Hepatocyte (in vitro differentiated cells): Measurements from ENCODE around the gene PTGER3. TPM values are rescaled to one million over a fixed set of nuclear protein-coding genes. Genes with fewer than 3 reads are reported as not detected.

ENCODE experiments used
- DNase-seq: peaks from one replicate; pipeline ENCODE4 v3.0.0-alpha.2; 2016; ENCODE audit warnings: low spot score
- H2AFZ ChIP-seq: fragments of 200-600 bp; sonication (generic); 2 replicates; pipeline ENCODE4 v1.6.0; 2016; ENCODE audit warnings: antibody characterized with exemption, mild to moderate bottlenecking
- H3K27ac ChIP-seq: fragments of 200-600 bp; sonication (generic); 2 replicates; pipeline ENCODE4 v1.5.1; 2016; ENCODE audit warnings: mild to moderate bottlenecking
- H3K27me3 ChIP-seq: fragments of 200-600 bp; sonication (generic); 2 replicates; pipeline ENCODE4 v1.6.1; 2016
- H3K36me3 ChIP-seq: fragments of 200-600 bp; sonication (generic); replicated peaks from 2 replicates; pipeline ENCODE4 v1.5.1; 2016; ENCODE audit warnings: low read depth; ENCODE audit not compliant: insufficient read depth
- H3K4me1 ChIP-seq: fragments of 200-600 bp; sonication (generic); 2 replicates; pipeline ENCODE4 v1.5.1; 2016; ENCODE audit warnings: mild to moderate bottlenecking, moderate library complexity; ENCODE audit not compliant: insufficient read depth
- H3K4me2 ChIP-seq: fragments of 200-600 bp; sonication (generic); 2 replicates; pipeline ENCODE4 v1.6.0; 2016
- H3K4me3 ChIP-seq: fragments of 200-600 bp; sonication (generic); 2 replicates; pipeline ENCODE4 v1.5.1; 2016; ENCODE audit warnings: mild to moderate bottlenecking
- H3K79me2 ChIP-seq: fragments of 200-600 bp; sonication (generic); 2 replicates; pipeline ENCODE4 v1.6.0; 2017; ENCODE audit warnings: mild to moderate bottlenecking
- H3K9me2 ChIP-seq: fragments of 200-600 bp; sonication (generic); replicated peaks from 2 replicates; pipeline ENCODE4 v1.6.0; 2017; ENCODE audit warnings: mild to moderate bottlenecking; ENCODE audit not compliant: insufficient read depth
- H3K9me3 ChIP-seq: fragments of 200-600 bp; sonication (generic); 2 replicates; pipeline ENCODE4 v1.5.1; 2016; ENCODE audit warnings: low read depth, mild to moderate bottlenecking
- H4K20me1 ChIP-seq: fragments of 200-600 bp; sonication (generic); 2 replicates; pipeline ENCODE4 v1.6.0; 2016; ENCODE audit warnings: mild to moderate bottlenecking; ENCODE audit not compliant: insufficient read depth, poor library complexity, severe bottlenecking
- EZH2 ChIP-seq: fragments of 200-600 bp; sonication (generic); IDR thresholded peaks from 2 replicates; pipeline ENCODE4 v1.6.1; 2016; ENCODE audit warnings: antibody characterized with exemption, mild to moderate bottlenecking, borderline replicate concordance
- EZH2phosphoT487 ChIP-seq: fragments of 200-600 bp; sonication (generic); IDR thresholded peaks from one replicate; pipeline ENCODE4 v1.6.1; 2018; ENCODE audit warnings: antibody characterized with exemption, mild to moderate bottlenecking, low read depth, moderate library complexity; ENCODE audit not compliant: unreplicated experiment, severe bottlenecking
- WGBS: methylation state at CpG from one replicate; pipeline ENCODE4 v1.1.6; 2016; ENCODE audit warnings: low lambda C conversion rate; ENCODE audit errors: missing lambda C conversion rate; 5-methylcytosine and 5-hydroxymethylcytosine counted together
- polyA plus RNA-seq: library from polyadenylated mRNA; unstranded; fragments of >200 nt; fragmentation: Nextera tagmentation; extraction: Ambion mirVana; gene quantifications from 2 replicates; pipeline ENCODE4 v1.2.1, GENCODE V29; 2016
- total RNA-seq: library from RNA; depleted of rRNA; stranded (reverse); fragments of >200 nt; gene quantifications from 2 replicates; pipeline ENCODE4 v1.2.3, GENCODE V29; 2014
- TF ChIP-seq, protein P1 (sequence below): fragments of 200-600 bp; sonication (generic); IDR thresholded peaks from 2 replicates; pipeline ENCODE4 v1.5.1; 2016; ENCODE audit warnings: antibody characterized with exemption, mild to moderate bottlenecking; ENCODE audit not compliant: poor library complexity

PTGER3 gene
- total and polyA plus RNA-seq, 2 experiments from 2014 or later = 1.0 to 1.4 TPM

DNA sequence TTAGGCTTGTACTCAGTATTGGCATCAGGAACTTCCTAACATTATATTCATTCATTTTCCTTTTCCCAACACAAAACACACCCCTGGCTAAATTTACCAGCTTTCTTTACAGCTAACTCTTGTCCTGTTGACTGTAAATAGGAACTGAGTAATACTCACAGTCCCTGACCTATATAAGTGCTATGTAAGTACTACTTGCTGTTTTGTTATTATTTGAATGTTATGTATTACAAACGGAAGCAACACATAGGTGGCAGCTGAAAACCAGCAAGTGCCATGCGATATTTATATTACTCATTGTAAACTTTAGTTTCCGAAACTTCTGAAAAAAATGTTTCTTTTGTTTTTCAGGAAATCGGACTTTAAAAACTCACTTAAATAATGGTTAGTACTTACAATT, 21.5 kb downstream of the PTGER3 start:
- Histone ChIP-seq H3K27me3 (no peaks in the 10 kb centered on the region), H3K4me2 (no peak overlapping the region), H3K4me1 (no peaks in the 10 kb centered on the region), H3K4me3 (no peak overlapping the region), H3K79me2 (no peaks in the 10 kb centered on the region), H4K20me1 (no peaks in the 10 kb centered on the region), H2AFZ (no peak overlapping the region), H3K27ac (no peak overlapping the region), H3K36me3 (no peaks in the 10 kb centered on the region), H3K9me3 (no peaks in the 10 kb centered on the region), H3K9me2 (no peaks in the 10 kb centered on the region)
- TF ChIP-seq EZH2phosphoT487 = no peak
- TF ChIP-seq EZH2 = no peak
- TF ChIP-seq, protein P1, sequence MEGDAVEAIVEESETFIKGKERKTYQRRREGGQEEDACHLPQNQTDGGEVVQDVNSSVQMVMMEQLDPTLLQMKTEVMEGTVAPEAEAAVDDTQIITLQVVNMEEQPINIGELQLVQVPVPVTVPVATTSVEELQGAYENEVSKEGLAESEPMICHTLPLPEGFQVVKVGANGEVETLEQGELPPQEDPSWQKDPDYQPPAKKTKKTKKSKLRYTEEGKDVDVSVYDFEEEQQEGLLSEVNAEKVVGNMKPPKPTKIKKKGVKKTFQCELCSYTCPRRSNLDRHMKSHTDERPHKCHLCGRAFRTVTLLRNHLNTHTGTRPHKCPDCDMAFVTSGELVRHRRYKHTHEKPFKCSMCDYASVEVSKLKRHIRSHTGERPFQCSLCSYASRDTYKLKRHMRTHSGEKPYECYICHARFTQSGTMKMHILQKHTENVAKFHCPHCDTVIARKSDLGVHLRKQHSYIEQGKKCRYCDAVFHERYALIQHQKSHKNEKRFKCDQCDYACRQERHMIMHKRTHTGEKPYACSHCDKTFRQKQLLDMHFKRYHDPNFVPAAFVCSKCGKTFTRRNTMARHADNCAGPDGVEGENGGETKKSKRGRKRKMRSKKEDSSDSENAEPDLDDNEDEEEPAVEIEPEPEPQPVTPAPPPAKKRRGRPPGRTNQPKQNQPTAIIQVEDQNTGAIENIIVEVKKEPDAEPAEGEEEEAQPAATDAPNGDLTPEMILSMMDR = no peak
- 83% methylated on average over 4 of the region's 4 CpGs for WGBS
- DNase-seq = no peak

DNA sequence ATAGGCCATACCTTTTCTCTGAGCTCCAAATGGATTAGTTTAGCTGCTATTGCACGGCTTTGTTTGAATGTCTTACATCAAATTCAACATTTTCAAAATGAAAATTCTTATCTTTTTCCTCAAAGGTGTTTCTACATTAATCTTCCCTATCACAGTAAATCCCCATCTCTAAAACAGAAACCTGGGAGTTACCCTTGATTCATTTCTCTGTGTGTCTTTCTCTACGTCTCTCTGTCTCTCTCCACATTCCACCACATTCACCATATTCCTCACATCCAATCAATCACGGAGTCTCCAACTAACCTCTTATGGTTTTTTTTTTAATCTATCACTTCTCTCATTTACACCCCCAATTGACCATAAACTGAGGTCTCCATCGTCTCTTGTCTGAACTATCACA, 24.1 kb downstream of the PTGER3 start:
- WGBS = 88% methylated on average over 4 of the region's 4 CpGs
- Histone ChIP-seq H3K4me1 (no peaks in the 10 kb centered on the region), H3K9me2 (no peaks in the 10 kb centered on the region), H3K79me2 (no peaks in the 10 kb centered on the region), H3K4me3 (no peak overlapping the region), H4K20me1 (no peaks in the 10 kb centered on the region), H3K4me2 (no peak overlapping the region), H2AFZ (no peak overlapping the region), H3K36me3 (no peaks in the 10 kb centered on the region), H3K9me3 (no peaks in the 10 kb centered on the region), H3K27ac (no peak overlapping the region), H3K27me3 (no peaks in the 10 kb centered on the region)
- DNase-seq = no peak
- TF ChIP-seq EZH2 (no peak), EZH2phosphoT487 (no peak)
- TF ChIP-seq, protein P1 = no peak

DNA sequence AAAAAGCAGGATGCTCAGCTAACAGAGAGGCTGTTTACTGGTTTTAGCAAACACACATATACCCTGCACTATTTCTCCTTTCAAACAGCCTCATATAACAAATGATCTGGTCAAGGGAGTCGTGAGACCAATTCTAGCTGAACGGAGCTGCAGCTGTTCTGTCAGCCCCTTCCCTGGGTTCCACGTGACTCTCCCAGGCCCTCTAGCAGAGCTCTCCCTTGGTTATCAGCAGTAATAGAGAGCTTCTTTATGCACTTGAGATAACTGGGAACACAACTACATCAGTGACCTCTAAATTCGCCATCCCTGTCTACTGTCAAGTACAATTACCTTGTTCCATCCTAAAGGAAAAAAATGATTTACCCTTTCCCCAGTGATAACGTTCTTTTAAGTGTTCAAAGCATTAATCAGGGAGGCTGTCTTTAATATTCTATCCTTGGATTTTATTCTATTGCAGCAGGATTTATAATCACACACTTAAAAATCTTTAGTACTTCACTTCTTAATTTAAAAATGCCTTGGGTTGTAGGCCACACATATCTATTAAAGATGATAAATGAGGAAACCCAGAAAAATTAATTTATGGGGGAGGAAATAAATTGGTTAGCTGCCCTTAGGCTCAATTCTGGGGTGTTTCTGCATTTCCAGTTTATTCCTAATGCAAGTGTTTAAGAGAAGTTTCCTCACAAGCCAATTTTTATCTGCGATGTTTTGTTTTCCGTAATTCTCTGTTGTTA, 28.2 kb downstream of the PTGER3 start:
- Histone ChIP-seq H3K4me1 (no peaks in the 10 kb centered on the region), H3K9me3 (no peaks in the 10 kb centered on the region), H2AFZ (no peak overlapping the region), H3K4me2 (no peak overlapping the region), H3K27me3 (no peaks in the 10 kb centered on the region), H3K36me3 (no peaks in the 10 kb centered on the region), H3K79me2 (no peaks in the 10 kb centered on the region), H3K9me2 (no peaks in the 10 kb centered on the region), H3K27ac (no peak overlapping the region), H4K20me1 (no peaks in the 10 kb centered on the region), H3K4me3 (no peak overlapping the region)
- DNase-seq = no peak
- TF ChIP-seq, protein P1 = no peak
- TF ChIP-seq EZH2phosphoT487 = no peak
- TF ChIP-seq EZH2 = no peak
- 52% methylated on average over 7 of the region's 7 CpGs for whole genome bisulfite sequencing
